Esophagus muscularis mucosa (tissue), 4 donors: ENCODE data around the gene TBC1D14. TPM values are rescaled to one million over a fixed set of nuclear protein-coding genes. Genes with fewer than 3 reads are reported as not detected.

ENCODE experiments used
- DNase-seq: peaks from one replicate; pipeline ENCODE4 v3.0.0-alpha.2; 2017; ENCODE audit errors: extremely low spot score
- H3K27ac ChIP-seq, 4 donors: fragments of 200-600 bp; sonication (generic); replicated peaks in 1 of 4; 1 replicate in 3 of 4; 2 replicates in 1 of 4; pipeline ENCODE4 v1.5.1; 2016 to 2019; ENCODE audit warnings: mild to moderate bottlenecking in 1 of 4
- H3K27me3 ChIP-seq, 4 donors: fragments of 200-600 bp; sonication (generic); one replicate each; pipeline versions ENCODE4 v1.5.1 to v1.6.0; 2016 to 2019
- H3K36me3 ChIP-seq, 4 donors: fragments of 200-600 bp; sonication (generic); one replicate each; pipeline ENCODE4 v1.5.1; 2016 to 2019
- H3K4me1 ChIP-seq, 4 donors: fragments of 200-600 bp; sonication (generic); one replicate each; pipeline ENCODE4 v1.5.1; 2016 to 2019
- H3K4me3 ChIP-seq, 4 donors: fragments of 200-600 bp; sonication (generic); 1 replicate in 2 of 4; 2 replicates in 2 of 4; pipeline ENCODE4 v1.5.1; 2016 to 2019; ENCODE audit warnings: mild to moderate bottlenecking in 4 of 4, moderate library complexity in 1 of 4
- H3K9me3 ChIP-seq, 4 donors: fragments of 200-600 bp; sonication (generic); 1 replicate in 3 of 4; 2 replicates in 1 of 4; pipeline ENCODE4 v1.5.1; 2016 to 2019
- CTCF ChIP-seq, 3 experiments: fragments of 200-600 bp in 2 of 3; fragments of 450-650 bp in 1 of 3; sonication (generic) in 2 of 3; IDR thresholded peaks; one replicate each; pipeline ENCODE4 v1.5.1; 2017 to 2019; ENCODE audit warnings: antibody characterized with exemption in 3 of 3, mild to moderate bottlenecking in 2 of 3, moderate library complexity in 1 of 3
- EP300 ChIP-seq: sonication (generic); formaldehyde crosslinking; IDR thresholded peaks from one replicate; pipeline ENCODE4 v1.6.1; 2017; ENCODE audit warnings: antibody characterized with exemption
- POLR2A ChIP-seq: fragments of 450-650 bp; IDR thresholded peaks from one replicate; pipeline ENCODE4 v1.6.1; 2017; ENCODE audit warnings: antibody characterized with exemption, moderate library complexity, mild to moderate bottlenecking, low read depth
- POLR2AphosphoS5 ChIP-seq, 2 donors: sonication (generic); formaldehyde crosslinking; IDR thresholded peaks; one replicate each; pipeline ENCODE4 v1.6.1; 2017; ENCODE audit warnings: antibody characterized with exemption in 2 of 2
- WGBS: methylation state at CpG from one replicate; pipeline ENCODE4 v1.1.5; 2018; 5-methylcytosine and 5-hydroxymethylcytosine counted together
- intact Hi-C: fragments of 100-400 bp; cut with DNase I; formaldehyde crosslinking; loops from one replicate; pipeline ENCODE4 v1.15.1; 2023
- total RNA-seq, 4 donors: library from RNA; depleted of rRNA; stranded (reverse); fragments of >200 nt; gene quantifications; one replicate each; pipeline versions ENCODE4 v1.1.0 to v1.2.1, GENCODE V29; 2016

TBC1D14 gene
- 10 to 100 TPM; 37.0 to 49.4 (median 44.2) TPM for total RNA-seq

GRCh38 chr4:6909113-6909969 is at the start of gene TBC1D14:
TSS of gene TBC1D14 (plus strand) at chr4:6909826. CDS start at chr4:6923390, 13,564 bp downstream.
- peak within 1 kb of the TSS; percentile 72 to 90 (median 82) for H3K4me3 ChIP-seq
- H3K9me3 ChIP-seq, result no peaks in the 10 kb centered on the region
- H3K27ac ChIP-seq, result peak within 1 kb of the TSS; percentile 95 to 99 (median 98)
- intact Hi-C loops, result loop anchor here (2.0 kb wide), 2 partner anchors 77 to 159 kb away; partner anchors contain the start of gene GRPEL1
- TF ChIP-seq EP300, result no peak
- TF ChIP-seq CTCF (IDR thresholded peaks at IDR 0.05), result peak in 2 of 3 experiments; percentile 20 to 35
- peak; percentile 45 for TF ChIP-seq POLR2A
- peak; percentile 54 to 64 for TF ChIP-seq POLR2AphosphoS5 (IDR thresholded peaks at IDR 0.05)
- WGBS, result 0% methylated on average over 8 of the region's 108 CpGs
- H3K4me1 ChIP-seq, result peaks cover 22 to 53% (median 48%) of the 10 kb centered on the region in 4 donors
- H3K36me3 ChIP-seq, result no peaks in the 10 kb centered on the region
- peak; percentile 97 for DNase-seq
- peaks cover 0 to 5% (median 0%) of the 10 kb centered on the region in 4 donors for H3K27me3 ChIP-seq

GRCh38 chr4:6868386-6868785 is 41.2 kb upstream of the TBC1D14 start:
- Histone ChIP-seq H3K27ac (no peak overlapping the region), H3K36me3 (peaks cover 12 to 76% (median 52%) of the 10 kb centered on the region in 4 donors), H3K27me3 (no peaks in the 10 kb centered on the region), H3K4me1 (peaks cover 12 to 17% (median 14%) of the 10 kb centered on the region in 4 donors), H3K4me3 (no peak overlapping the region), H3K9me3 (no peaks in the 10 kb centered on the region)
- no peak for TF ChIP-seq POLR2A
- no peak for TF ChIP-seq EP300
- TF ChIP-seq CTCF (IDR thresholded peaks at IDR 0.05), result no peak
- TF ChIP-seq POLR2AphosphoS5 (IDR thresholded peaks at IDR 0.05), result no peak
- WGBS, result 94% methylated on average over 8 of the region's 8 CpGs
- intact Hi-C loops, result no loop called here
- DNase-seq, result no peak

- 79% methylated on average over 2 of the region's 2 CpGs for WGBS
- peaks cover 12 to 86% (median 57%) of the 10 kb centered on the region in 4 donors for H3K36me3 ChIP-seq
- H3K4me3 ChIP-seq, result no peak overlapping the region
- DNase-seq, result no peak
- H3K9me3 ChIP-seq, result no peaks in the 10 kb centered on the region
- no peak for TF ChIP-seq EP300
- no peak for TF ChIP-seq POLR2A
- TF ChIP-seq POLR2AphosphoS5 (IDR thresholded peaks at IDR 0.05), result no peak
- TF ChIP-seq CTCF (IDR thresholded peaks at IDR 0.05), result no peak
- H3K4me1 ChIP-seq, result peaks cover 14 to 33% (median 23%) of the 10 kb centered on the region in 4 donors
- H3K27ac ChIP-seq, result peak overlapping the region in 1 of 4 donors; percentile 29
- no peaks in the 10 kb centered on the region for H3K27me3 ChIP-seq
- intact Hi-C loops, result loop anchor here (5.0 kb wide), 1 partner anchor 88 kb away; the partner anchor contains the start of gene KIAA0232
Measured at GRCh38 chr4:6869944-6870343, 39.7 kb upstream of the TBC1D14 start.

GRCh38 chr4:6873291-6873690 is 36.3 kb upstream of the TBC1D14 start:
- Histone ChIP-seq H3K36me3 (peaks cover 12 to 86% (median 66%) of the 10 kb centered on the region in 4 donors), H3K27ac (no peak overlapping the region), H3K27me3 (no peaks in the 10 kb centered on the region), H3K4me1 (peaks cover 14 to 39% (median 29%) of the 10 kb centered on the region in 4 donors), H3K9me3 (no peaks in the 10 kb centered on the region), H3K4me3 (no peak overlapping the region)
- intact Hi-C loops, result loop anchor here (2.0 to 5.0 kb wide), 2 partner anchors 91 to 152 kb away; partner anchors contain the start of gene KIAA0232
- DNase-seq, result no peak
- no peak for TF ChIP-seq EP300
- no peak for TF ChIP-seq POLR2AphosphoS5 (IDR thresholded peaks at IDR 0.05)
- no peak for TF ChIP-seq POLR2A
- no peak for TF ChIP-seq CTCF (IDR thresholded peaks at IDR 0.05)
